GM21367 (cell line): Measurements from ENCODE around the gene UBE2QL1.

Experiments used
- ATAC-seq: cut with Tn5 transposase; IDR thresholded peaks from one replicate; pipeline ENCODE4 v1.9.1; 2021; ENCODE audit not compliant: unreplicated experiment

UBE2QL1 gene

DNA sequence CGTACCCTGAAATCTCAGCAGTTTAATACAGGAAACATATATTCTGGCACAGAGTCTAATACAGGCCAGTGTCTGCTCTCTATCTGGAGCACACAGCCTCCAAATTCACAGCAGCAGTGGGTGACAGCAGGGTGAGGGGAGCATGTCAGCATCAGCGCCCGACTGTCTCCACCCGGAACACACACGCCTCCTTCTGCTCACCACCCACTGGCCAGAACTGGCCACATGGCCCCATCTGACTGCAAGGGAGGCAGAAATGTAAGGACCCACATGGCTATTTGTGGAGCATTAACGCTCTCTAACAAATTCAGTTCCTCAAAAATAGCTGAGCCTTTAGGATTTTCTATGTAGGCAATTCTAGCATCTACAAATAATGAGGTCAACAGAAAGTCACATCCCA is 24.6 kb downstream of the UBE2QL1 start:
- ATAC-seq = no peak

DNA sequence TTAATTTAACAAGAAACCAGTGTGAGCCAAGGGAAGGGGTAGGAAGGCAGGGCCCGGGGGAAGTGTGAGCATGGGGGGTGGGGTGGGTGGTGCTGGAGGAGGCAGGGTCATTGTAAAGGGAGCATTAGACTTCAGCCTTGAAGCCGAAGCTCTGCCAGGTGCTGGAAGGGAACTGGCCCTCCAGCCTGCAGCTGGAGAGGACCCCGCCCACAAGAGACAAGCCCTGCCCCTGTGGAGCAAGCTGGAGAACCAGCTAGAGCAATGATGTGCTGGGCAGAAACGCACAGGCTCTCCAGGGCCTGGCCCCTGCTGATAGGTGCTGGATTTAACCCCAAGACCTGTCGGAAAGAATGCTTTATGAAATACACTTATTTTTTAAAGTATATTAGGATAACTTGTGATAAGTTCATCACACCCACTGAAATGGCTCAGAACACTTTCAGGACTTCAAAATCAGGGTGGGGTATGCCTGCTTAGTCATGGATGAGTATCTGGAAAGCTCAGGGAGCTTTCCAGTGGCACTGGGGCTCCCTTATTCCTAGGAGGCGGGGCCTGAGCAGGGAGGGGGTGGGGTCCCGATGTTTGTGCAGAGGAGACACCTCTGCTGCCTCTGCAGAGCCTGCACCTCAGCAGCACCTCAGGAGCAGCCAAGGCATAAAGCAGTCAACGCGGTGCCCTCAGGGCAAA is 27.1 kb downstream of the UBE2QL1 start:
- ATAC-seq = no peak

DNA sequence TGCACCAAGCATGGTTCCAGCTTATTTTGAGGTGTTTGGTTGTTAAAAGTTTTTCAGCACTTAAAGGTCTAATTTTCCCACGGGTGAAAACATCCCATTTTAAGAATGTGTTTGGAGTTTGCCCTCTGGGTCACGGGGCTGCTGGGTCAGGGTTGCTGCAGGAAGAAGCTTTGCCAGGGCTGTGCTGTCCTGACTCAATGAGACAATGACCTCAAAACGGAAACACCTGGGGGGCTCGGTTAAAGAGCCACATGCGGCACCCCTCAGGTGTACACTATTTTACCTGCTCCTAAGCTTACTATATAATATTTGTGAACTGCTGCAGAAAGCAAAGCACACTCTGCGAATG is 27.6 kb downstream of the UBE2QL1 start:
- no peak for ATAC-seq

DNA sequence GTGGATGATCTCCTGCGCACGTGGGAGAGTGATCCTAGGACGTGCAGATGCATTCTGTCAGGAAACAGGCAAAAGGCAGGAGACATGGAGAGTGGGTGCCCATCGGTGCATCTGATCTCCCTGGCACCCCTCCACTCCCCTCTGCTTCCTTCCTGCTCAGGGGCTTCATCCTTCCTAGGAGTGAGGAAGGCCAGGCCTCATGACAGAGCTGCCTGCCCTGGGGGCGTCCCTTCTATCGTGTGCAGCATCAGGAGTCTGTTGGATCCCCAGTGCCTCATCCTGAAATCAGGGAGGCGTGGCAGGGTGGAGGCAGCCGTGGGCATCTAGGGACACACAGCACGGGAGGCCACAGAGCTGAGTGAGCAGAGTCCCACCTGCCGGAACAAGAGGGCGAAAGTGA is 30.1 kb downstream of the UBE2QL1 start:
- ATAC-seq = no peak

DNA sequence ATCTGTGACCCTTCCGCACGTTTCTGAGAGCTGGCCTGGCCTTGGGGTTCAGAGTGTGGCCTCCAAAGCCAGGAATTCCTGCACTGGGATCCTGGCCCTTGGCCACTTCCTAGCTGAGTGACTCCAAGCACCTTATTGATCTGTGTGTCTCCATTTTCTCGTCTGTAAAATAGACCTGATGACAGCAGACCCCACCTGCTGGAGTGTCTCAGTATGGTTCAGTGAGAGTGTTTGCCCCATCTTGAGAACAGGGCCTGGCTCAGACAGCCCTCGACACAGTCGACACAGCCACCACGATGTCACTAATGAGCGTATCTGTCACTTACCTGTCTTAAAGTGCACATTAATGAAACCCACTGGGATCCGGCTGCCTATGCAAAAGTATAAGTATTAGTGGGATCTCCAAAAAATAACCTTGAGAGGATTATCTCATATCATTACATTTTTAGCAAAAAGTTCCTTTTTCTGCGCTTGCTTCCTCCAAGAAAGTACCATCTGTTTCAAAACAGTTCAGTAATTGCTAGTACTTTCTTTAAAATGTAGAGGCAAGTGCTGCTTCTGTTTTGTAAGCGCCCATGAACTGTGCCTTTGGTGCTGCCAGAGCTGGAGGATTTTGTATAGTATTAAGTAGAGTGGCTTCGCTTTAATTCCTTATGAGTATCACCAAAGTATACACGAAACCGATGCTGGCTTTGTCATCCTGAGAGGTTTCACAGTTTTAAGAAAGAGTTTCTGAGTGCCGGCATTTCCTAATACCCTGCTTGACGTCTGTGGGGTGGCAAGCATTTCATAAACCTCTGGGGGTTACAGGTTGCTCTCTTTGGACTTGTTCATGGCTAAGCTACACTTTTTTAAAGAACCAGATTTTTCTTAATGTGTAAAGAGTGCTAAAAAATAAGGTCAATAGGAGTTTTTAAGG is 31.7 kb downstream of the UBE2QL1 start:
- peak; percentile 47 for ATAC-seq

DNA sequence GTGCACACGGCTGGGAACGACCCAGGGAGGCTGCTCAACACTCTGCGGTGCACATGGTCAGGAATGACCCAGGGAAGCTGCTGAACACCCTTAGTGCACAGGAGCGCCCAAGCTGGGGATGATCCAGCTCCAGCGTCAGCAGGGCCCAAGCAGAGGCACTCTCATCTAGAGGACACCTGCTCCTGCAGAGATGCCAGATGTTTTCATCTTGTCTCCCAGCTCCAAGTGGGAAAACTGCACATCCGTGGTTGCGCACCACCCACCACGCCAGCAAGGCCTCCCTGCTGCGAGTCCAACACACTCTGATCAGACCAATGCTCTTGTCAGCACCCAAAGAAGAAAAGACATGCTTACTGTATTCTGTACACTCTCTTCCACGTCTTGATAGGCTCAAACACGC is 34.1 kb downstream of the UBE2QL1 start:
- ATAC-seq = no peak

DNA sequence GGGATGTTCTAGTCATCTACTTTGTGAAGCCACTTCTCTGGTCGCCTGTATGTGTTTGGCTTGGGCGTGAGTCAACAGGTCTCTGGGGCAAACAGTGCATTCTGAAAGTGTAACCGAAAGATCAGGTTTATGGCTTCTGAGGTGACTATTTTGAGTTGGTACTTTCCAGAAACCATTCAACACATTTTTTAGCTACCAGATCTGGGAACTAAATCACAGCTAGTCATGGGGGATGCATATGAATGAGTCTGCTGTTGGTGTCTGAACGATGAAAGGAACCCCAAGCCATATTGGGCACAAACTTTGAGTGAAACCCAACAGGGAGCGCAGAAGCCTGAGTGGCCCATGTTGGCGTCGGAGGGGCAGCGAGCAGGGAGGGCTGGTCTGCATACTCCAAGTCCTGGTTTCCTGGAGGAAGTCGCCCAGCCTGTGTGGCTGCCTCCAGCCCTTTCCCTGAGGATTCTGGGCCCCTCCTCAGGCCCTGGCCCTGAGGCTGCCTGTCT is 35.3 kb downstream of the UBE2QL1 start:
- ATAC-seq = peak; percentile 84

DNA sequence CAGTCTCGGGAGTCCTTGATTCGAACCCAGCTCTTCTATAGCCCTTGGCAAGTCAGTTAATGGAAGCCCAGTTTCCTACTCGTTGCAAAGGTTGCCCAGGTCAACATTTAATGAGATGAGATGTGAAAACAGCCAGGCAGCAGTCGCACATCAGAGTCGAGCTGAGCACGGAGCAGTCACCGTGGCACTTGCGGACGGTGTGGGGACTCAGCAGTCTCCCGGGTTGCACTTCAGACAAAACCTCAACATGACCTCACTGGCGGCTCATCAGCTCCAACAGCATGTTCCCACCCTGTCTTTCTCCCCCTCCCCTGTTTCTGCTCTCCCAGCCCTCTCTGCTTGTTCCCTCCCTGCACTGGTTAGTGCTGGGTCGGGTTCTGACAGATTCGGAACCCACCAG is 35.8 kb downstream of the UBE2QL1 start:
- no peak for ATAC-seq

DNA sequence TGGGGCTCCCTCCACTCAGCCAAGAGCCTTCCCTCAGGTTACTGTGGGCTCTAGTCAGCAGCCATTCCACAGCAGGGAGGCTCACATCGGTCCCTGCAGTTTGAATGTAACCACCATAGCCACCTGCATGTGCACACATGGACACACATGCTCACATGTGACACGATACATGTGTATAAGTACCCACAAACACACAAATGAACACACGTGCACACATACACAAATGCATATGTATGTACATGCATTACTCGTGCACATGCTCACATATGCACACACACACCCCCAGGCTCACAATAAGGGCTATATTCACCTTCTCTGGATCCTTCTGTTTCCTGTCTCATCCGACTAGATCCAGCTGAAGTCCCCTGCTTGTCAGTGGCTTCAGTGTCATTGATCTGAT is 36.2 kb downstream of the UBE2QL1 start:
- no peak for ATAC-seq

DNA sequence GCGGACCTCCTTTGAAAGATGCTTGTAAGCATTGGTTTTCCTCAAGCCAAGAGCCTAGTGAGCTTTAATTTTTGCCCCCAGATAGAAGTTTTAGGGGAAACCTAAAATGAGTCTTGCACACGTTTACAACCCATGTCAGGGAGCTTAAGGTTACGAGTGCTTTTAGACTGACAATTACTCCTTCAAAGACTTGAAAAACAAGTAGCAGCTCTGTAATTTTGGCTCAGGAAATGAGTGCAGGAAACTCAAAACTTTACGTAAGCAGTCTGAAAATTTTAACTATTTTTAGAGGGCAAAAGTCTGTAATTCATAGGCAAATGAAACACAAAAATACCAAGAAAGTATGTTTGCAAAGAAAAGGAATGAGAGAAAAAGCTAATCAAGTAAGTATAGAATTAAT is 36.8 kb downstream of the UBE2QL1 start:
- no peak for ATAC-seq

DNA sequence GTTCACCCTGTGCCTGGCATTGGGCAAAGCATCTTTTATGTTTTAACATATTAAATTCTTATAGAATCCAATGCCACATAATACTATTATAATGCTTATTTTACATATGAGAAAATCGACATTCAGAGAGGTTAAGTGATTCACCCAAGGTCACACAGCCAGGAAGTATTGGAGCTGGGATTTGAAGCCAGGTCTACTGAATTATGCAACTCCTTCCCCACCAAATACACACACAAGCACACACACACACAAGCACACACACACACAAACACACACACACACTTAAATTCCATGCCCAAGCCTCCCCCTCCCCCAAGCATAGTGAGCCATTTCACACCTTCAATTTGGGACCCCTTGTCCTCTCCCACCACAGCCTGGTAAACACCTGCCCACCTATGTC is 37.4 kb downstream of the UBE2QL1 start:
- no peak for ATAC-seq

DNA sequence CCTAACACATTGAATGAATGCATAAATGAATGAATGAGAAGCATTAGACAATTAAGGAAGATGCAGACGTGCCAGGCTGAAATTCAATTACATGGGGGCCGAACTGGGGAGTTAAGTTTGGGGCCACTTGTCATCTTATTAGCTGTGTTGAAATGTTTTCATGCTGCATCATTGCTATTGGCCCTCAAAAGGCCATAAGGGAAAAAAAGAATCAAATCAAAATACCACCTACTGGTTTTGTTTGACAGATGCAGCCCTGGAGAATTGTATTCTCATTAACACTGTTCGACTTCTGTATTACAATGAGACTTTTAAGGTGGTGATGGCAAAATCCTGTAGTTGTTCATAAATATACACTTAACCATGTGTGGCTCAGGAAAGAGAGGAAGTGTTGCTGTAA is 38.4 kb downstream of the UBE2QL1 start:
- no peak for ATAC-seq

DNA sequence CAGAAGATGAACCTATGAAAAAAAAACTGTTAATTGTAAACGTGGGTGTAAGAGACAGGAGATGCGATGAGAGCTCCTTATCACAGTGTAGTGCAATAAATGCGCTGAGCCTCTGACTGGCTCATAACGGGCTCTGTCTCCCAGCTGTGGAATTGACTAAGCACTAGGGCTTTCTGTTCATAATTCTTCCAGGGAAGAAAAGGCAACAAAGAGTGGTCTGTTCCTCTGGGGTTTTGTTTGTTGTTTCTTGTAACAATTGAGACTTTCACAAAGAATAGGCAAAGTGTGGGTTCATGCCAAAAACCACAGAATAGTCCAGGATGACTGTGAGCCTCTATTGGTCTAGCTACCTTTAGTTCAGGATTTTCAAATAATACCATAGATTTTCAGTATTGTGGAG is 39.4 kb downstream of the UBE2QL1 start:
- ATAC-seq = no peak

DNA sequence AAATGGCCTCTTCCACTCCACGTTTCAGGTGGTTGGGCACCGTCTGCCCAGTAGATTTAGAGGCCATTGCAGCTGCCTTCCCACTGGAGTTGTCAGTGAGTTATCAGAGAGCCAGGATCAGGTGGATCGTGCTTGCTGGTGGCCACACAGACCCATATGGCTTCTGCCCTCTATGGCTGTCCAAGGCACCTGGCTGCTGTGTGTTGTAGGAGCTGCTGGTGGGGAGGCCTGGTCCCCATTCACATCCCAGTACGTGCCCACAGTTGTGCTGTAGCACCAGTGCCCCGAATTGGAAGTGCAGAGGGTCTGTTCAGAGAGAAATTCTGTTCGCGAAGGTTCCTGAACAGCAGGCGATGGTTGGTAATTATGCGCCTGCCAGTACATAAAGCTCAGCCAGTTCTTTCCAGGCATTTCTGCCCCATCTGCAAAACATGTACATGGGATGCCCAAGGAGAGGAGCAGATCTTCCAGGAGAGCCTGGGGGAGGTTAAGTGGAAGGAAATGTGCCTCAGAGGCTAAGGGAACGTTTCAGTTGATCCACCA is 41.1 kb downstream of the UBE2QL1 start:
- no peak for ATAC-seq

DNA sequence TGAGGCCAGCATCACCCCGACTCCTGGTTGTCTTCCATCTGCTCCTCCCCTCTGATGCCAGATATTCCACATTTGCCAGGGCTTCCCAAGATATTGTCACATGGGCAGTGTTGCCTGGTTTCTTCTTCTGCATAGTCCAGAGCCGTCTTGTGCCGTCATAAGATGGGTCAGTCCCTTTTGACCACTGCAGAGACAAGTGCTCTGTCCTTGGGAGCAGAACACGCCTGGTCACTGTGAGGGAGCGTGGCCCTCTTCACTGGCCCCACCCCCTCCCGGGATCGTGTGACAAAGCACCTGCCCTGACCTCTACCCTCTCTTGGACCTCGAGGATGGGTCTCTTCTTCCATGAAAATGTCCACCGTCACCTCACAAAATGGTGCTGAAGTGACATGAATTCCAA is 41.6 kb downstream of the UBE2QL1 start:
- no peak for ATAC-seq

DNA sequence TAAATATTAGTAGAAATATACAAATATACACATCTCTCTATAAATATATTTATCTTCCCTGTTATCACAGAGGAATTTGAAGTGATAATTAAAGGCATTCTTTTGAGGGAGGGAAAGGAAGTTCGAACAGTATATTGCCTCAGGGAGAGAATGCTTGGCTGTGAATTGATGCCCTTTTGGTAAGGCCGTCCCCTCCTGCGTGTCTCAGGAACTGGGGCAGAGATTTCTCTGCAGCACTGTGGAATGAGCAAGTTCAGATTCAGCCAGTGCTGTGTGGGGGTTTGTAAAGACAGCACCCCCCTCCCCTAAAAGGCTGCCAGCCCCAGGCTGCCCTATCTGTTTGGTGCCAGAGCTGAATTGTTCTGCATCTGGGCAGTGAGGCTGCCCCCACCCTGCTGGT is 42.0 kb downstream of the UBE2QL1 start:
- ATAC-seq = no peak

DNA sequence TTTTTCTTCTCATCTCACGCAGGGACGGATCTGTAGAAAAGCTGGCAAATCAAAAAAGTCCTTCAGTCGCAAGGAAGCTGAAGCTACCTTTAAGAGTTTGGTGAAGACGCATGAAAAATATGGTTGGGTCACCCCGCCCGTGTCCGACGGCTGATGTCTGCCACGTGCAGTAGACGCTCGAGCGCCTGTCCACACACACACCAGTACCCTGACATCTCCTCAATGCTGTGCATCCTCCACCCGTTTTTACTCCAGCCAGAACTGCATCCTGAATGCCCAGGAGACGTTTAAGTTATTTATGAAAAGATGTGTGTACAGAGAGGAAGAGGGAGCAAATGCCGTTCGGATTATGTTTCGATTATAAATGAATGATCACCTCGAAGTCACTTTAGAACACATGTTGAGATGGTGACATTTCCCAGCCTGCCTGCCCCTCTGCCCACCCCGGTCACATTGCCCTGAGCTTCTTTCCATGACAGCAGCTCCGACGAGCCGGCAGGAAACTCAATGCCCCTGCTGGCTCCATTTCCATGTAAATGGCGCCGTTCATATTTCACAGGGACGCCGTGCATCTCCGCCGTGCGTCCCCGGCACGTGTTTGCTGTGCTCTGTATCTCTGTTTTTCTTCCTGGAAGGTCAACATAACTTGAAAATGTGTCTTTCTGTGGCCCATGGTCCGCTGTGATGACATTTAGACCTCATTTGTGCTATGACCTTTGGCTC is 42.7 kb downstream of the UBE2QL1 start:
- no peak for ATAC-seq

DNA sequence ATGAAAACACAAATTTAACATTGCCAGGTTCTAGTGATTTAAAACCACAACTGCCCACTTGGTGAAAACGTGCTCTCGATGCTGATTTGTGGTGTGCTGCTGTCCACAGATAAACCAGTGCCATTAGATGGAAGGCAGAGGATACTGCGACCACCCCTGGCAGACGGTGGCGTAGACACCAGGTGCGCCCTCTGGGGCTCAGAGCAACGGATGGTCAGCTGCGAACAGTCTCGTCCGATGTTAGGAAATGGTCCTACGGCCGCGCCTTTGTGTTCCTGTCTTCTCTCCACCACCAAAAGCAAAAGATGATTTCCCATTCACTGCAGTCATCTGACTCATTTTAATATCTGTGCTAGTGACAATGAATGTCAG is 43.2 kb downstream of the UBE2QL1 start:
- ATAC-seq = no peak

DNA sequence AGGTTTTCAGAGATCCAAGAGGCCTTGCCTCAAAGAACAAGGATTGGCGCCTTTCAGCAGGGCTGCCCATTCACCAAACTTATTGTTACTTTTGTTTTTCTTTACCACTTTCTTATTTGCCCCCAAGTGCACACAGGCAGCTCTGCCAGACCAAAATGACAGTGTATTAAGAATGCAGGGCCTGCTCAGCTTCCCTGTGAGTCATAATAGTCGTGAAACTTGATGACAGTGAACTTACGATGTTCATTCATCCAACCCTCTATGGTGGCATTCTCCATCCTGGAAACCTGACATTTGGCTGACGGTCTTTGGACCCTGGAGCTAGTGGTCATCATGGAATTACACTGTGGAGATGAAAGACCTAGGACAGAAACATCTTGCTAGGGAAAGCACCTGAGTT is 44.3 kb downstream of the UBE2QL1 start:
- ATAC-seq = no peak

DNA sequence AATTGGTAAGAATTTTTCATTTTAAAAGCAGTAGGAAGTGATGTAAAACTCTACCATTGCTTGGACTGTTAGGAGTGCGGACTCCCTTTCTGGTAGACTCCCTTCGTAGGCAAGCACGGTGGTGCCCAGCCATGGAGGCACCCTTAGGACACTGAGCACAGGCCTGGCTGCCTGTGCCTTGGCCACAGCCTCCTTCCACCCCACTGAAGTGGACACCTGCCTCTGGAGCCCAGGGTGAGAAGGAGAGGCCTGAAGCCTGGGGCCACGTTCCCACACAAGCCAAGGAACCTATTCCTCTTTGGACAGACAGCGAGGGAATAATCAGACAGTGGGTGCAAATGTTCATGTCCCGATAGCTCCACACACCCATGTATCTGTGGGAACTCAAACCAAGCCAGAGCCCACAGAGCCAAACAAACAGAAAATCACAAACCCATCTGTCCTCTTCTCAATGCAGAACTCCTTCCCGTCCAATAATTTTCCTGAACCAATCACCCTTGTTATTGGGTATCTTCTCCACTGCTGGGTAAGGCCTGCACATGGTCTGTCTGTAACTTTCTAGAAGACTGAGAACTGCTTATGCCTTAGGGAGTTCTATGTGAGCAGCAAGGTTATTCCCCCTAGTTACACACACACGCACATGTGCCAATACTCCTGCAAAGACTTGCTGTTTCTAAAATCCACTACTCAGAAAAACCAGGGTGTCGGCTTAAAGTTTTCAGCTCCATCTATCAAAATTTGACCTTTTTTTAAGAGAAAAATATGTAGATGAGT is 45.2 kb downstream of the UBE2QL1 start:
- no peak for ATAC-seq

DNA sequence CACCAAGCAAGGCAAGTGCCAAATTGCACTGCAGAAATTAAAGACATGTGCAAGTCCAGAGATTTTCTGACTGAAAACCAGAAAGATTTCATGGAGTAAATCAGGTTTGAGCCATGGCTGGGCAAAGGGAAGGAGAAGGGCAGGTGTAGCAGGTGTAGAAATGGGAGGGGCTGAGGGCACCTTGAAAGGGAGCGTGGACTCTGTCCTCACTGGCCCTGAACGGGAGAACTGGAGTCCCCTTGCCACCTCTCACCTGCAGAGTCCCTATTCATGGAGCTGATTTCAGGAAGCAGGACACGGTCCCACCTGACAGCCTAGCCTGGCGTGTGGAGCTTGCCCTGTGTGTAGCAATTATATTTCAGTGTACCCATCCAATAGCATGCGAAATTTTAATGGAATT is 46.3 kb downstream of the UBE2QL1 start:
- ATAC-seq = no peak
